GM12865 (cell line): ENCODE data around the gene ADD2.
"Not testable (repeated sequence)": the region's sequence is repeated elsewhere in the genome, so short reads cannot be mapped to it uniquely, and the experiment has no call there.

Experiments
- DNase-seq: peaks from one replicate; pipeline ENCODE4 v3.0.0; 2010; ENCODE audit warnings: low read depth
- H3K4me3 ChIP-seq: 2 replicates; pipeline ENCODE4 v1.5.1; 2011; ENCODE audit warnings: mild to moderate bottlenecking, low read depth, low read length, control low read depth
- CTCF ChIP-seq: IDR thresholded peaks from 2 replicates; pipeline ENCODE4 v1.5.1; 2011; ENCODE audit warnings: low read length, control low read depth, low read depth, inconsistent platforms; ENCODE audit not compliant: insufficient read depth; ENCODE audit errors: missing control alignments

ADD2 gene

DNA sequence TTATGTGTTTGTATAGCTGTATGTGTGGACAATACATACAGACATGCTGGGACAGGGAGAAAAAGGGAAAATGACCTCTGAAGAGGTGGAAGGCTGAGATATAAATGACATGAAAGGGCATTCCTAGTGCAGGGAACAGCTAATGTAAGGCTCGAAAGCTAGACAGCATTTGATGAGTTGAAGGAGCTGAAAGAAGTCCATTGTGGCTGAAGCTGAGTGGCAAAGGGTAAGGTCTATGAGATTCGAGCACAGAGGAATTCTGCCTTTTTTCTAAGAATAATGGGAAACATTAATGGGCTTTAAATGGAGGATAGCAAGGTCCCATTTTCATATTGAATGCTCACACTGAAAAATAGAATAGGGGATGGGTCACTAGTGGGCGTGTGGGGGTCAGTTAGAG lies 23.6 kb downstream of the ADD2 start:
- no peak for TF ChIP-seq CTCF
- DNase-seq: no peak
- H3K4me3 ChIP-seq: no peak overlapping the region

- H3K4me3 ChIP-seq: no peak overlapping the region
- no peak for DNase-seq
- no peak for TF ChIP-seq CTCF
Observed at GRCh38 chr2:70743677-70744076, 24.3 kb downstream of the ADD2 start.

GRCh38 chr2:70743068-70743467 lies 24.9 kb downstream of the ADD2 start:
- H3K4me3 ChIP-seq: no peak overlapping the region
- TF ChIP-seq CTCF: no peak
- no peak for DNase-seq

DNA sequence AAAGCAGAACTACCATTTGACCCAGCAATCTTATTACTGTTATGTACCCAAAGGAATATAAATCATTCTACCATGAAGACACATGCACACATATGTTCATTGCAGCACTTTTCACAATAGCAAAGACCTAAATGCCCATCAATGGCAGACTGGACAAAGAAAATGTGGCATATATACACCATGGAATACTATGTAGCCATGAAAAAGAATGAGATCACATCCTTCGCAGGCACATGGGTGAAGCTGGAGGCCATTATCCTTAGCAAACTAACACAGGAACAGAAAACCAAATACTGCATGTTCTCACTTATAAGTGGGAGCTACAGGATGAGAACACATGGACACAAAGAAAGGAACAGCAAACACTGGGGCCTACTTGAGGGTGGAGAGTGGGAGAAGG lies 28.5 kb downstream of the ADD2 start:
- H3K4me3 ChIP-seq, DNase-seq: not testable (repeated sequence)

DNA sequence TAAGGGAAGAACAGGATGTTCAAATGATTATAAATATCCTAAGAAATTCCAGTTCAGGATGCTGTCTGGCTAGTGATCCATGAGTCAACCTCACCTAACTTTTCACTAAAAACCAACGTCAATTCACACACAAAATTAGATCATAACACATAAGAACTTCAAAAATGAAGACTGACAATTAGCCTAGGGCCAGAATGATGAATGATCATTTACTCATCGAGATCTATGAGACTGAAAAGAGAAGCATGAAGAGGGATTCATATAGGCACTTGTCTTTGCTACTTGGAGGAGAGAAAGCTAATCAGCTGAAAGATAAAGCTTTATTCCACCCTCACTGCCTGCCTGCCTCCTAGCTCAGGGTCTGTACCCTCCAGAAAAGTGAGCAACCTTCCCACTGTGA lies 29.8 kb downstream of the ADD2 start:
- H3K4me3 ChIP-seq: no peak overlapping the region
- no peak for DNase-seq
- TF ChIP-seq CTCF: no peak

DNA sequence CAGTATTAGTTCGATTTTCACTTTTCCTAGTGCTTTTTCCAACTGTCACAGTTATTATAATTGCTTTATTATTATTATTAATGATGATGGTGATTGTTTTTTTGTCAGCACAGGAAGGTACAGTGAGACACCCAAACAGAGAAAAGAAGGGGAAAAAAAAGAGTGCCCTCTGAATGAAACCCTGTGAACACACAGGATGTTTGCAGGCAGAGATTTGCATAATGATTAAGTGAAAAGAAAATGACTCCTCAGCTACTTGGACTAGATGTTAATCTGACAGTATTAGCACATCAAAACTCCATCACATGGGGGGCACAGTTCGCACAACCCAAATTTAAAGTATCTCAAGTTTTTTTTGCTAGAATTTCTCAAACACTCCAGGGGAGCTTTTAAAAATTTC lies 32.9 kb downstream of the ADD2 start:
- H3K4me3 ChIP-seq: no peak overlapping the region
- no peak for DNase-seq
- no peak for TF ChIP-seq CTCF

DNA sequence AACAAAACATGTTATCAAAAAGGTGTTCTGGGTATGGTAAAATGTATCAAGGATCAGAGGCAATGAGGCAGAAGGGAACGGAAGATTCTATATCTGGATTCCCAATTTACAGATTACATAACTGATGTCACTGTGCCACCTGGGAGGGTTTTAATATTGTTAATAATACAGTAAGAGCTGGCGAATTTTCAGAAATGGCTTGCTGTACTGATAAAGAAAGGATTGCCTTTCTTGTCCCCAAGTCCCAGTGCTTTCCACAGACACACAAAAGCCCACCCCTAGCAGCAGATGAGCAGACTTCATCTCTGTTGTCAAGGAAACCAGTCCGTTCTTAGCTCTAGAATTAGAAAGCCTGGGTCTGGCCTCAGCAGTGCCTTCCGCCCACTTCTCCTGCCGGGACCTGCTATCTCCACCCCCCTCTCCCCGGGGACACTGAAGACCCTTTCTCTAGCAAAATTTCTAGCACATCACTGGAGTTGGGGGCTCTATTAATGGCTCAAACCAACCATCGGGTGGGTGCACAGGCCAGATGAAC lies 34.3 kb downstream of the ADD2 start:
- no peak overlapping the region for H3K4me3 ChIP-seq
- no peak for TF ChIP-seq CTCF
- no peak for DNase-seq
